HG03060 (cell line): Measurements from ENCODE around the gene EPHA1.
"Not testable (repeated sequence)": the region's sequence is repeated elsewhere in the genome, so short reads cannot be mapped to it uniquely, and the experiment has no call there.

Experiments
- ATAC-seq: cut with Tn5 transposase; IDR thresholded peaks from one replicate; pipeline ENCODE4 v1.9.1; 2021; ENCODE audit warnings: low read depth, moderate number of reproducible peaks; ENCODE audit not compliant: unreplicated experiment

EPHA1 gene

GRCh38 chr7:143406002-143406357, 2.7 kb downstream of the EPHA1 start:
- ATAC-seq = no peak

- ATAC-seq = no peak
Measured at GRCh38 chr7:143405173-143406001, 3.3 kb downstream of the EPHA1 start.

DNA sequence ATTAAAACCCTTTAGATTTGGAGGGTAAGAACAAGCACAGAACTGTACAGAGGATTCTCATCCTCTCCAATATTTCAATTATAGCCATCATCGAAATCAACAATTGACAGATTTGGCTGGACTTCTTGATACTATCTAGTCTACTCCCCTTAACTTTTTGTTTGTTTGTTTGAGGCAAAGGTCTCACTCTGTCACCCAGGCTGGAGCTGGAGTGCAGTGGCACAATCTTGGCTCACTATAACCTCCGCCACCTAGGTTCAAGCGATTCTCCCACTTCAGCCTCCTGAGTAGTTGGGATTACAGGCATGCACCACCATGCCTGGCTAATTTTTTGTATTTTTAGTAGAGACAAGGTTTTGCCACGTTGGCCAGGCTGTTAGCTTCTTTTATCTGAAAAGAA, 6.4 kb downstream of the EPHA1 start:
- ATAC-seq = not testable (repeated sequence)

DNA sequence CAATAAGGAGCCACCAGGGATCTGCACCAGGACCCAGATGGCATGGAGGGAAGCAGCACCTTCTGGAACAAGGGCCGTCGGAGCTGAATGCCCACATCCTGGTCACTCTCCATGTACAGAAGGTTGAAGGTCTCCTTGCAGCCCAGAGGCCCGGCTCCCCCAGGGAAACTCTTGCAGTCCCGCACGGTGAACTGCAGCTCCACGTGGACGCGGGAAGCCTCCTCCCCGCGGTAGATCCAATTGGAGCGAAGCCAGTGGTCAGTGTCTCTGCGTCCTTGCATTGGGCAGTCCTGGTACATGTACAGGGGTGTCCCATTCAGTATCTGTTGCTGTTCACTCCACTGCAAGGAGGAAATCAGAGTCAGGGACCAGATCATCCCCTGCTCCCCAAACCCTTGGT, 7.4 kb downstream of the EPHA1 start:
- ATAC-seq = no peak

DNA sequence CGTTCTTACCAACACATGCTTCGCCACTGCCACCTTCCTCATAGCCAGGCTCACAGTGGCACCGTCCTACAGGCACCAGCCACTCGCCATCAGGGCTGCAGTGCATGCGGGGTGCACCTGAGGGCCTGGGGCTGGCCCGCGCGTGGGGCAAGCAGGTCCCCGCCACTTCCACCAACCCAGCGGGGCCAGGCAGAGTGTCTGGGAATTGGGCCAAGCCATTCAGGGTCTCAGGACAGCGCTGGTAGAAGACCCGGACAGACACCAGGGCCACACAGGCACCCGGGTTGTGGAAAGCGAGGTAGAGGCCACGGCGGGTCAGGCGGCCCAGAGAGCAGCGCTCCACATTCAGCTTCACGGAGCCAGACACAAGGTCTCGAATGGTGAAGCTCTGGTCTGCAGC, 9.0 kb downstream of the EPHA1 start:
- no peak for ATAC-seq

GRCh38 chr7:143399151-143399550, 9.5 kb downstream of the EPHA1 start:
- no peak for ATAC-seq

GRCh38 chr7:143398616-143399015, 10.0 kb downstream of the EPHA1 start:
- no peak for ATAC-seq

GRCh38 chr7:143397710-143398530, 10.7 kb downstream of the EPHA1 start:
- no peak for ATAC-seq

DNA sequence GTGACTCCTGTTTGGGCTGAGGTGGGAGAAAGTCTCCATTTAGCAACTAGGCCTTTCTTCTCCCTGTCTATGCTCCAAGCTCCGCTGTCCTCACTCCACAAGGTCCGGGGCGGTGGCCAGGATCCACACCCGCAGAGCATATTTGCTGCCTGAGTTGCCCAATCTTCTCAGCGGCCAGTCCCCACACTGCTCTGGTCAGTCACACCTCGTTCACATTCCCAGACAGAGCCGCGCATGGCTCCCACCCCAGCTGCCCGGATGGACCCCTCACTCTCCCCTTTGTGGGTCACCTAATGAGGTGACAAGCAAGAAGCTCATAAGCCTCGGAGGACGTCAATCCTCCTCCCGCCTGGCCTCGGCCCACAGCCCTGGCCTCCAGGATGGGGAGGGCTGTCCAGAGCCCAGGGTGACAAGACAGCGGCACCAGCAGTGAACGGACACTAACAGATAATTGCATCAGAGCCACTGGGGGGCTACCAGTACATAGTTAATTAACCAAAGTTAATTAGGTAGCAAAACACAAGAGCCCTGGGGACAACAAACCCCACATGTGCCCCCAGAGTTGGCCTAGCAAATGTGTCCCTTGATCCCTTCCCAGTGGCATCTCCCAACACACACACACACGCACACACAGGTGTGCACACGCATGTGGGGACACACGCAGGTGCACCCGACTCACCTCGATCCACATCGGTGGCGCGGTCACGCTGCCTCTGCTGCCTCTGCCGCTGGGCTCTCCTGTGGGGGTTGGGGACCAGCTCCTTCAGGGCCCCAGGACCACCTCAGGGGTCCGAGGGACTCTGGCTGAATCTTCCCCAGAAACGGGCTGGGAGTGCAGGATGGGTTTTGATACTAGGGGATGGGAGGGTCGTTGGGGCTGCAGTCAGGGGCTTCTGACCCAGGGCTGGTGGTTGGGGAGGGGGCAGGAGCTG, 11.8 kb downstream of the EPHA1 start:
- no peak for ATAC-seq

DNA sequence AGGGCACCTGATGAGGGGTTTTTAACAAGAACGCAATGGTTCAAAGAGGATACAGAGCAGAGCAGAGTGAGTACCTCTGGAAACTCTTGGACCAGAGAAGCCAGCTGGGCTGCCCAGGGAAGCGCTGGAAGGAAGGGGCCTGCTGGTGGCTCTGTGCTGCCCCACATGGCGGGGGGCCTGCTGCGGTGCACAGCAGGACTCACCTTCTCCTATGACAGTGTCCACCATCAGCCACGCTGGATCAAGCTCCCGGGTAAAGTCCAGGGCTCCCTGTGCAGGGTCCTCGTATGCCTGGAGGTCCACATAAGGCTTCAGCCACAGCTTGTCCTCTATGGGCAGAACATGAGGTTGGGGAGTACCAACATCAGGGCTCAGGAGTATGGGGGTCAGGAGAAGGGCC, 12.5 kb downstream of the EPHA1 start:
- ATAC-seq = no peak

- no peak for ATAC-seq
Measured at GRCh38 chr7:143395187-143396149, 13.2 kb downstream of the EPHA1 start.

DNA sequence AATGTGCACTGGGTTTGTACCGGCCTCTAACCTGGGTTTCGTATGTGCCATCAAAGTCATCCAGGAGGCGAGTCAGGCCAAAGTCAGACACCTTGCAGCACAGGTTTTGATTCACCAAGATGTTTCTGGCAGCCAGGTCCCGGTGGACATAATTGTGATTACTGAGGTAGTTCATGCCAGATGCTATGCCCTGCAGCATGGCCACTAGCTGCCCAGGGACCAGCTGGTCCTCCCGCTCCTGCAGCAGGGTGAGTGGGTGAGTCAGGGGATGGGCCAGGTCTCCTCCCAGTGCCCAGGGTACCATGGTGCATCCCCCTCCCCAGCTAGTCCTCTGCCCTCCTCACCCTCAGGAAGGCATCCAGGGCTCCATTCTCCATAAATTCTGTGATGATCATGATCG, 13.9 kb downstream of the EPHA1 start:
- ATAC-seq = no peak

- no peak for ATAC-seq
Measured at GRCh38 chr7:143394068-143394467, 14.6 kb downstream of the EPHA1 start.

DNA sequence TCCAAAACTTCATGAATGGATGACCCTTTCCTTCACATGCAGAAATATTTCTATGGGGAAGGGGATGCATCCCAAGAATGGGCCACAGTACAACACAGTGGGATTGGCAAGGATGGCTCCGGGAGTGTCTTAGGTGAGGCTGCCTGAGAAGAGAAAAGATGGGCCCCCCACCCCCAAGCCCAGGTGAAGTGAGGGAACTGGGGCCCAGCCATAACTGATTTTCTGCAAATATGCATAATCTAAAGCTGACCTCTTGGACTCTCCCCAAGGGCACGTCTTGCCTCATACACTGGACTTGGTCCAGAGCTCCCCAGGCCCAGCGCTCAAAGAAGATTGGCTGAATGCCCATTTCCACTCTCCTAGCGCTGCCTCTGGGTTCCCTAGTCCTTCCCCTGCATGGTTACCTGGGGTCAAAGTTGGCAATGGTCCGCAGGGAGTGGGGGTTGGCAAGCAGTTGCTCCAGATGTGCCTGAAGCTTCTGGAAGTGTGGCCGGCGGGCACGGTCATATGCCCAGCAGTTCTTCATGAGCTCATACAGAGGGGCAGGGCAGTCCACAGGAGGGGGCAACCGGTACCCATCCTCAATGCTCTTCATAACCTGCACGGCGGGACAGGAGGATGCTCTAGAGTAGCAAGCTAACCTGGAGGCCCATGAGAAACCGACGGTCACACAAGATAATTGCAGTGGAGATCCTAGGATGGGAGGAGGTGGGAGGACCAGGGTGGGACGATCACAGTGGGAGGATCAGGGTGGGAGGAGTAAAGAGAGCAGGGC, 15.2 kb downstream of the EPHA1 start:
- ATAC-seq = no peak

- ATAC-seq = no peak
Measured at GRCh38 chr7:143392875-143393266, 15.8 kb downstream of the EPHA1 start.

- ATAC-seq = not testable (repeated sequence)
Measured at GRCh38 chr7:143392427-143392826, 16.2 kb downstream of the EPHA1 start.

- ATAC-seq = no peak
Measured at GRCh38 chr7:143391462-143392404, 16.9 kb downstream of the EPHA1 start.

DNA sequence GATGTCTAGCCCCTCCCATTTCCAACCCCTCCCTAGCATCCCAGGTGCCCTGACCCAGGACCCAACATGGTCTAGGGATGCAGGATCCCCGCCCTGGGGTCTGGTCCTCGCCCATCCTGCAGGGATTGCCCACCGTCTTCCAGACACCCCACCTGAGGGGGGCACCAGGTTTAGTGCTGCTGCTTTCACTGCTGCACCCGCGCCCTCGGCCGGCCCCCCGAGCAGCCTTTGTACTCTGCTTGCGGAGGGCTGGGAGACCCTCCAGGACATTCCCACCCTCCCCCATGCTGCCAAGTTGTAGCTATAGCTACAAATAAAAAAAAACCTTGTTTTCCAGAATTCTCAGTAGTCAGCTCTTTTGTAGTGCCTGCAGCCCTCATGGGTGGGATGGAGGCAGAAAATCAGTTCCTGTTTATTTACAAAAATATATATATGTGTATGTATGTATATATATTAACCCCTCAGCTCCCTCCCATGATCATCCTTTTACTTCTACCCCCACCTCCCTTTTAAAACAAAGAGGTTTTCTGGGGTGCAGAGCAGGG, 17.8 kb downstream of the EPHA1 start:
- ATAC-seq = no peak
